H1 (cell line): ENCODE results near the gene THBS3. TPM values are rescaled to one million over a fixed set of nuclear protein-coding genes. Genes with fewer than 3 reads are reported as not detected.

Experiments
- NANOG ChIP-seq: IDR thresholded peaks from 2 replicates; pipeline ENCODE4 v1.6.1; 2011; ENCODE audit warnings: low read length, low read depth, mild to moderate bottlenecking, inconsistent platforms; ENCODE audit not compliant: insufficient read depth, poor library complexity, severe bottlenecking
- polyA plus RNA-seq, 7 experiments: library from polyadenylated mRNA; depleted of rRNA in 3 of 7; stranded (reverse) in 5 of 7; unstranded in 2 of 7; fragments of >200 nt in 5 of 7; fragments of 200-250 nt in 2 of 7; gene quantifications; 1 replicate in 5 of 7; 2 replicates in 1 of 7; 4 replicates in 1 of 7; pipeline versions ENCODE4 v1.2.1 to v1.2.3, GENCODE V29; 2011 to 2013; ENCODE audit warnings: missing spikeins in 2 of 7, mixed read lengths in 2 of 7
- total RNA-seq: library from RNA; stranded (reverse); fragmentation: NEBNext Ultra II Directional; extraction: Animal tissue kit (Norgen Biotek cat#: 25700); gene quantifications from 2 replicates; pipeline ENCODE4 v1.2.1, GENCODE V29; 2021

The THBS3 gene
- total and polyA plus RNA-seq, 2 of the 8 experiments (the other 6 are each of a cell fraction or from before 2014, with no cell fraction given), result 3.0 to 3.5 TPM

DNA sequence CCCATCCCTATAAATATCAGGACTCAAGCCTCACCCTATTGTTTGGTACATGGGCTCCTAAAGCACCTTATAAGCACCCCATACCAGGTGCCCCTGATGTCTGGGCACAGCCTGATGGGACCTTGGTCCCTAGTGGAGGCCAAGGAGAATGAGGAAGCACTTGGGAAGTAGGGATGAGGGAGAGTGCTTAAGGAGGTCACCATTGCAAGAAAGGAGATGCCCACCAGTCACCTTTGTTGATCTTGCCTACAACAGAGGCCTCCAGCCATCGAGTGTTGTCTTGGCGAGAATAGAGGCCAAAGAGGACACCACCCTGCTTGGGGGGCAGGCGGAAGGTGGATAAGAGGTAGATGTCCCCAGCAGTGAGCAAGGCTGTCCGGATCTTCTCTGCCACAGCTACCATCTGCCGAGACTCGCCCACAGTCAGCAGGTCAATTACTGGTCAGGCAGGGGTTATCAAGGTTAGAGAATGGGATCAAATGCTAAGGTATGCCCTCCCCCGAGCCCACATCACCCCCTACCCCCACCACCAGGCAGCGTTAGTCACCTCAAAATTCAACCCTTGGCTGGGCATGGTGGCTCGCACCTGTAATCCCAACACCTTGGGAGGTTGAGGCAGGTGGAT is 1.6 kb downstream of the THBS3 start (continued):
- no peak for TF ChIP-seq NANOG
